ENCODE measurements around the gene FRAT2. TPM values are rescaled to one million over a fixed set of nuclear protein-coding genes. Genes with fewer than 3 reads are reported as not detected.

FRAT2 gene
- total and polyA plus RNA-seq, 2 of the 13 experiments (the other 11 are each of a cell fraction or from before 2014, with no cell fraction given) = 7.2 to 14.1 TPM

DNA sequence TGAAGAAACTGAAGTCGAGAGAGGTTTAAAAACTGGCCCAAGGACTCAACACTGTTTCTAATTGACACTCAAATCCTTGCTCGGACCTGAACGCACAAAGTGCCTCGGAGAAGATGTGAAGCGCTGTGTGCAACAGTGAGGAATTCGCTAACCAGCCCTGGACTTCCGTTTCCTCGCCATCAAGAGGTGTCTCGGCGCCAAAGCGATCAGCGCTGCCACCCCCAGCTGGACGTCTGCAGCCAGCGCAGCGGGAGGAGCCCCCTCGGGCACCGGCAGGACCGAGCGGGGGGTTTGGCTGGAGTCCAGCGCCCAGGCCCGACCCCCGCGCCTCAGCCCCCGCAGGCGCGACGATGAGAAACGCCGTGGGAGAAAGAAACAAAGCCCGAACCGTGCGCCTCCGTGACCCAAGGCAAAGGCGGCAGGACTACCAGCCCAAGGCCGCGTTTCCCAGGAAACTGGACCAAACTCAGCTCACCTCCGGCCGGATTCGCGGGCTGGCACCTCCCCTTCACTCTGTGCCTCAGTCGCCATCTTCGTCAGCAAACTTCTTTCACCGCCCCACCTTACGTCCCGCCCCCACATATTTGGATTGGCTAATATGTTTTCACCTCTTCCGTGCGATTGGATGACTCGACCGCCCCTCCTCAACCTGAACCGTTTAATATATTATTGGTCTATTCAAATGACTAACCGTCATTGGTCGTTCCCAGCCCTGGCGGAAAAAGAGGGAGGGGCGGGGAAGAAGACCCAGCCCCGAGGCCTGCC, 42.2 kb downstream of the FRAT2 start, which contains the start of gene ARHGAP19 (continued):
- TF ChIP-seq GZF1 (CRISPR knock-in tag; IDR thresholded peaks at IDR 0.05) (0 out of 2 replicates have a peak, but pooled peaks have one; percentile 66), HCFC1 (IDR thresholded peaks at IDR 0.05; ENCODE audit: low read depth, low read length) (peak; percentile 84), ZNF678 (CRISPR knock-in tag; IDR thresholded peaks at IDR 0.05) (no peak), ZFP36 (IDR thresholded peaks at IDR 0.05; ENCODE audit: borderline replicate concordance, low read depth, low read length, partially characterized antibody) (no peak), PHF8 (CRISPR knock-in tag; IDR thresholded peaks at IDR 0.05) (peak; percentile 95), ZNF839 (CRISPR knock-in tag; IDR thresholded peaks at IDR 0.05; ENCODE audit: borderline replicate concordance) (0 out of 2 replicates have a peak, but pooled peaks have one; percentile 44), ZBTB7B (CRISPR knock-in tag; IDR thresholded peaks at IDR 0.05) (peak; percentile 87), PRMT3 (CRISPR knock-in tag; IDR thresholded peaks at IDR 0.05; ENCODE audit: borderline replicate concordance, low read depth) (no peak), SOX13 (IDR thresholded peaks at IDR 0.05) (no peak), SOX13 (CRISPR knock-in tag; conservative IDR thresholded peaks at IDR 0.05 in 1 of 2, IDR thresholded peaks at IDR 0.05 in 1 of 2) (peak in 1 of 2 experiments; percentile 45; a peak in 2 of 4 replicates), ZNF709 (CRISPR knock-in tag; IDR thresholded peaks at IDR 0.05) (peak; percentile 58; the same call in 1 of the 2 replicates), CENPX (CRISPR knock-in tag; IDR thresholded peaks at IDR 0.05) (no peak), KAT8 (CRISPR knock-in tag; IDR thresholded peaks at IDR 0.05) (peak; percentile 80), KMT2B (CRISPR knock-in tag; IDR thresholded peaks at IDR 0.05) (peak; percentile 83), ZNF331 (CRISPR knock-in tag; IDR thresholded peaks at IDR 0.05) (peak; percentile 36; the same call in 1 of the 2 replicates)
- TF ChIP-seq, protein P1, sequence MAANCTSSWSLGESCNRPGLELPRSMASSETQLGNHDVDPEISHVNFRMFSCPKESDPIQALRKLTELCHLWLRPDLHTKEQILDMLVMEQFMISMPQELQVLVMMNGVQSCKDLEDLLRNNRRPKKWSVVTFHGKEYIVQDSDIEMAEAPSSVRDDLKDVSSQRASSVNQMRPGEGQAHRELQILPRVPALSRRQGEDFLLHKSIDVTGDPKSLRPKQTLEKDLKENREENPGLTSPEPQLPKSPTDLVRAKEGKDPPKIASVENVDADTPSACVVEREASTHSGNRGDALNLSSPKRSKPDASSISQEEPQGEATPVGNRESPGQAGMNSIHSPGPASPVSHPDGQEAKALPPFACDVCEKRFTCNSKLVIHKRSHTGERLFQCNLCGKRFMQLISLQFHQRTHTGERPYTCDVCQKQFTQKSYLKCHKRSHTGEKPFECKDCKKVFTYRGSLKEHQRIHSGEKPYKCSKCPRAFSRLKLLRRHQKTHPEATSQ (CRISPR knock-in tag; IDR thresholded peaks at IDR 0.05; ENCODE audit: borderline replicate concordance) = 0 out of 2 replicates have a peak, but pooled peaks have one; percentile 30
- TF ChIP-seq, protein P2, sequence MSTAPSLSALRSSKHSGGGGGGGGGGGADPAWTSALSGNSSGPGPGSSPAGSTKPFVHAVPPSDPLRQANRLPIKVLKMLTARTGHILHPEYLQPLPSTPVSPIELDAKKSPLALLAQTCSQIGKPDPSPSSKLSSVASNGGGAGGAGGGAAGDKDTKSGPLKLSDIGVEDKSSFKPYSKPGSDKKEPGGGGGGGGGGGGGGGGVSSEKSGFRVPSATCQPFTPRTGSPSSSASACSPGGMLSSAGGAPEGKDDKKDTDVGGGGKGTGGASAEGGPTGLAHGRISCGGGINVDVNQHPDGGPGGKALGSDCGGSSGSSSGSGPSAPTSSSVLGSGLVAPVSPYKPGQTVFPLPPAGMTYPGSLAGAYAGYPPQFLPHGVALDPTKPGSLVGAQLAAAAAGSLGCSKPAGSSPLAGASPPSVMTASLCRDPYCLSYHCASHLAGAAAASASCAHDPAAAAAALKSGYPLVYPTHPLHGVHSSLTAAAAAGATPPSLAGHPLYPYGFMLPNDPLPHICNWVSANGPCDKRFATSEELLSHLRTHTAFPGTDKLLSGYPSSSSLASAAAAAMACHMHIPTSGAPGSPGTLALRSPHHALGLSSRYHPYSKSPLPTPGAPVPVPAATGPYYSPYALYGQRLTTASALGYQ (CRISPR knock-in tag; IDR thresholded peaks at IDR 0.05) = peak; percentile 60; the same call in 1 of the 2 replicates
- TF ChIP-seq, protein P3, sequence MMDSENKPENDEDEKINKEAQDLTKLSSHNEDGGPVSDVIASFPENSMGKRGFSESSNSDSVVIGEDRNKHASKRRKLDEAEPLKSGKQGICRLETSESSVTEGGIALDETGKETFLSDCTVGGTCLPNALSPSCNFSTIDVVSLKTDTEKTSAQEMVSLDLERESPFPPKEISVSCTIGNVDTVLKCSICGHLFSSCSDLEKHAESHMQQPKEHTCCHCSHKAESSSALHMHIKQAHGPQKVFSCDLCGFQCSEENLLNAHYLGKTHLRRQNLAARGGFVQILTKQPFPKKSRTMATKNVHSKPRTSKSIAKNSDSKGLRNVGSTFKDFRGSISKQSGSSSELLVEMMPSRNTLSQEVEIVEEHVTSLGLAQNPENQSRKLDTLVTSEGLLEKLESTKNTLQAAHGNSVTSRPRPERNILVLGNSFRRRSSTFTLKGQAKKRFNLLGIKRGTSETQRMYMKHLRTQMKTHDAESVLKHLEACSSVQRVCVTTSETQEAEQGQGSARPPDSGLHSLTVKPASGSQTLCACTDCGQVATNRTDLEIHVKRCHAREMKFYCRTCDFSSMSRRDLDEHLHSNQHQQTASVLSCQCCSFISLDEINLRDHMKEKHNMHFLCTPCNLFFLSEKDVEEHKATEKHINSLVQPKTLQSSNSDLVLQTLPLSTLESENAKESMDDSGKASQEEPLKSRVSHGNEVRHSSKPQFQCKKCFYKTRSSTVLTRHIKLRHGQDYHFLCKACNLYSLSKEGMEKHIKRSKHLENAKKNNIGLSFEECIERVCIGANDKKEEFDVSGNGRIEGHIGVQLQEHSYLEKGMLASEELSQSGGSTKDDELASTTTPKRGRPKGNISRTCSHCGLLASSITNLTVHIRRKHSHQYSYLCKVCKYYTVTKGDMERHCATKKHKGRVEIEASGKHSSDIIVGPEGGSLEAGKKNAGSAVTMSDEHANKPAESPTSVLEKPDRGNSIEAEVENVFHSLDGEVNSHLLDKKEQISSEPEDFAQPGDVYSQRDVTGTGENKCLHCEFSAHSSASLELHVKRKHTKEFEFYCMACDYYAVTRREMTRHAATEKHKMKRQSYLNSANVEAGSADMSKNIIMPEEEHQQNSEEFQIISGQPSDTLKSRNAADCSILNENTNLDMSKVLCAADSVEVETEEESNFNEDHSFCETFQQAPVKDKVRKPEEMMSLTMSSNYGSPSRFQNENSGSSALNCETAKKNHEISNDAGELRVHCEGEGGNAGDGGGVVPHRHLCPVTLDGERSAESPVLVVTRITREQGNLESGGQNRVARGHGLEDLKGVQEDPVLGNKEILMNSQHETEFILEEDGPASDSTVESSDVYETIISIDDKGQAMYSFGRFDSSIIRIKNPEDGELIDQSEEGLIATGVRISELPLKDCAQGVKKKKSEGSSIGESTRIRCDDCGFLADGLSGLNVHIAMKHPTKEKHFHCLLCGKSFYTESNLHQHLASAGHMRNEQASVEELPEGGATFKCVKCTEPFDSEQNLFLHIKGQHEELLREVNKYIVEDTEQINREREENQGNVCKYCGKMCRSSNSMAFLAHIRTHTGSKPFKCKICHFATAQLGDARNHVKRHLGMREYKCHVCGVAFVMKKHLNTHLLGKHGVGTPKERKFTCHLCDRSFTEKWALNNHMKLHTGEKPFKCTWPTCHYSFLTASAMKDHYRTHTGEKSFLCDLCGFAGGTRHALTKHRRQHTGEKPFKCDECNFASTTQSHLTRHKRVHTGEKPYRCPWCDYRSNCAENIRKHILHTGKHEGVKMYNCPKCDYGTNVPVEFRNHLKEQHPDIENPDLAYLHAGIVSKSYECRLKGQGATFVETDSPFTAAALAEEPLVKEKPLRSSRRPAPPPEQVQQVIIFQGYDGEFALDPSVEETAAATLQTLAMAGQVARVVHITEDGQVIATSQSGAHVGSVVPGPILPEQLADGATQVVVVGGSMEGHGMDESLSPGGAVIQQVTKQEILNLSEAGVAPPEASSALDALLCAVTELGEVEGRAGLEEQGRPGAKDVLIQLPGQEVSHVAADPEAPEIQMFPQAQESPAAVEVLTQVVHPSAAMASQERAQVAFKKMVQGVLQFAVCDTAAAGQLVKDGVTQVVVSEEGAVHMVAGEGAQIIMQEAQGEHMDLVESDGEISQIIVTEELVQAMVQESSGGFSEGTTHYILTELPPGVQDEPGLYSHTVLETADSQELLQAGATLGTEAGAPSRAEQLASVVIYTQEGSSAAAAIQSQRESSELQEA (CRISPR knock-in tag; IDR thresholded peaks at IDR 0.05; ENCODE audit: not compliant biosample characterization) = peak; percentile 80
